A549 treated with RU486 at 1 μM for 4 hours (cell line): ENCODE results near the gene IGSF22. TPM values are rescaled to one million over a fixed set of nuclear protein-coding genes. Genes with fewer than 3 reads are reported as not detected.

Source experiments
- total RNA-seq: library from RNA; stranded (reverse); fragments of 200-300 nt; extraction: Qiagen RNA extraction; gene quantifications from 5 replicates; pipeline ENCODE4 v1.2.3, GENCODE V29; 2022; ENCODE audit warnings: low read depth

IGSF22 gene
- not detected in 5 replicates for total RNA-seq

DNA sequence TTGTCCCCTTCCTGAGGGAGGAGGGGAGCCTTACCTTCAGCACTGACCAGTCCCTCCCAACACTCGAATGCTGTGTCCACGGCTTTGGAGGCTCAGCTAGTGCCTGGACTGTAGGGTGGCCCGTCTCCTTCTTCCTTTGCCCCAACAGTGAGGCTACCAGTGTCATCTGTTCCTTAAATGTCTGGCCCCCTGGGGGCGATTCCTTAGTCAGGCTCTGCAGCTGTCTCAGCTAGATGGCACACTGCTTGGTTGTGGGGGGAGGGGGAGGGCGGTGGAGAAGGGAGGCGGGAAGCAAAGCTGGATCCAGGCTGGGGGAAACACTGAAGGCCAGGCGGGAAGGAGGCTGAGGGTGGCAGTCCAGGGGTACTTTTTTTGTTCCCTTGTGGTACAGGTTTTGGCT, at the start of gene IGSF22:
Gene IGSF22, minus strand, starts transcription at position 149 of the 400 bp plus-strand sequence. CDS start 1,952 bp downstream, outside the sequence.

GRCh38 chr11:18698341-18699268, 27.4 kb downstream of the IGSF22 start, which contains the start of gene TMEM86A:
Gene TMEM86A, plus strand, starts transcription at chr11:18698779. Its CDS starts 108 bp downstream, at chr11:18698887.

Other genes starting within 250 kb of the IGSF22 start
- gene TSG101, start 199.2 kb downstream of the IGSF22 start, total RNA-seq, result 80.2 to 124 TPM (median 99.1 TPM) in 5 replicates
- gene UEVLD, start 137.5 kb downstream of the IGSF22 start, total RNA-seq, result 14.0 to 27.1 TPM (median 20.6 TPM) in 5 replicates
- gene MISFA, start 126.4 kb downstream of the IGSF22 start, total RNA-seq, result 1.8 to 3.1 TPM (median 2.4 TPM) in 5 replicates
- gene SPTY2D1, start 91.8 kb downstream of the IGSF22 start, total RNA-seq, result 14.4 to 20.8 TPM (median 19.2 TPM) in 5 replicates
- 0.29 to 0.54 TPM (median 0.42 TPM) in 5 replicates for gene TMEM86A, start 27.4 kb downstream of the IGSF22 start, total RNA-seq
- gene PTPN5, start 65.6 kb upstream of the IGSF22 start, total RNA-seq, result not detected in 5 replicates
- gene MRGPRX1, start 213.2 kb upstream of the IGSF22 start, total RNA-seq, result not detected in 5 replicates